Endothelial cell of umbilical vein (primary cell): Measurements from ENCODE around the gene ECM2. TPM values are rescaled to one million over a fixed set of nuclear protein-coding genes. Genes with fewer than 3 reads are reported as not detected.

ENCODE experiments used
- BruUV-seq: library from RNA; stranded (reverse); fragments of 400-500 nt; replicated peaks from 2 replicates; lab custom pipeline; 2021; lab: Mats Ljungman, UMichigan
- CTCF ChIA-PET: fragments of 300-600, 350-600 bp; sonication (Branson Sonifier 250); formaldehyde crosslinking; loops from one replicate; lab custom pipeline; 2021; ENCODE audit warnings: antibody characterized with exemption, inconsistent platforms; lab: Charles Lee
- POLR2A ChIA-PET: fragments of 300-600, 350-600 bp; sonication (Branson Sonifier 250); formaldehyde crosslinking; loops from one replicate; lab custom pipeline; 2021; ENCODE audit warnings: antibody characterized with exemption, inconsistent platforms; lab: Charles Lee
- DNase-seq: peaks from one replicate; pipeline ENCODE4 v3.0.0-alpha.2; 2011; ENCODE audit warnings: low read depth, low spot score
- FAIRE-seq: peaks from 2 replicates; lab custom pipeline; 2011; peaks lifted over from hg19 to GRCh38; lab: Jason Lieb, UNC
- H2AFZ ChIP-seq: 2 replicates; pipeline ENCODE4 v1.6.0; 2012; ENCODE audit warnings: low read depth, low read length, control low read depth, inconsistent platforms
- H3K27ac ChIP-seq: 2 replicates; pipeline ENCODE4 v1.5.1; 2011; ENCODE audit warnings: low read depth, mild to moderate bottlenecking, control low read depth, low read length, moderate library complexity; ENCODE audit not compliant: insufficient read depth
- H3K27me3 ChIP-seq, 2 experiments: 2 replicates each; pipeline versions ENCODE4 v1.6.0 to v1.6.1; 2011; ENCODE audit warnings: low read length in 2 of 2, mixed read lengths in 1 of 2; ENCODE audit not compliant: control insufficient read depth in 2 of 2, insufficient read depth in 2 of 2
- H3K36me3 ChIP-seq, 2 experiments: 2 replicates in 1 of 2; 3 replicates in 1 of 2; pipeline ENCODE4 v1.5.1; 2011; ENCODE audit warnings: low read length in 2 of 2, mild to moderate bottlenecking in 1 of 2, moderate library complexity in 1 of 2; ENCODE audit not compliant: control insufficient read depth in 2 of 2, insufficient read depth in 2 of 2; ENCODE audit errors: extremely low read depth in 1 of 2
- H3K4me1 ChIP-seq: 3 replicates; pipeline ENCODE4 v1.5.1; 2011; ENCODE audit warnings: mild to moderate bottlenecking, low read length; ENCODE audit not compliant: control insufficient read depth, insufficient read depth; ENCODE audit errors: extremely low read depth
- H3K4me2 ChIP-seq: 2 replicates; pipeline ENCODE4 v1.6.1; 2011; ENCODE audit warnings: low read length, control low read depth, mixed read lengths; ENCODE audit not compliant: insufficient read depth
- H3K4me3 ChIP-seq, 3 experiments: fragments of 200-600 bp in 1 of 3; sonication (generic), shearing (Covaris generic) in 1 of 3; replicated peaks in 1 of 3; 2 replicates each; pipeline ENCODE4 v1.5.1; 2011 to 2016; ENCODE audit warnings: control low read depth in 3 of 3, low read length in 3 of 3, mild to moderate bottlenecking in 2 of 3, inconsistent platforms in 1 of 3, low read depth in 1 of 3, moderate library complexity in 1 of 3; ENCODE audit not compliant: insufficient read depth in 1 of 3
- H3K79me2 ChIP-seq: 2 replicates; pipeline ENCODE4 v1.6.0; 2012; ENCODE audit warnings: low read length, inconsistent platforms; ENCODE audit not compliant: control insufficient read depth, insufficient read depth
- H3K9ac ChIP-seq: replicated peaks from 2 replicates; pipeline ENCODE3; 2011; ENCODE audit warnings: low read length, control low read depth; ENCODE audit not compliant: insufficient read depth; ENCODE audit errors: extremely low read depth
- H3K9me1 ChIP-seq: replicated peaks from 3 replicates; pipeline ENCODE4 v1.6.0; 2011; ENCODE audit warnings: mild to moderate bottlenecking, low read length; ENCODE audit not compliant: control insufficient read depth, insufficient read depth; ENCODE audit errors: extremely low read depth
- H3K9me3 ChIP-seq: replicated peaks from 2 replicates; pipeline ENCODE4 v1.5.1; 2012; ENCODE audit warnings: low read length, inconsistent platforms; ENCODE audit not compliant: control insufficient read depth, insufficient read depth
- H4K20me1 ChIP-seq: replicated peaks from 2 replicates; pipeline ENCODE3; 2011; ENCODE audit warnings: mild to moderate bottlenecking, low read length; ENCODE audit not compliant: control insufficient read depth, insufficient read depth; ENCODE audit errors: extremely low read depth
- EZH2 ChIP-seq: IDR thresholded peaks from 2 replicates; pipeline ENCODE4 v1.6.1; 2012; ENCODE audit warnings: borderline replicate concordance, low read depth, mild to moderate bottlenecking, moderate library complexity, low read length, inconsistent platforms; ENCODE audit not compliant: severe bottlenecking
- FOS ChIP-seq: IDR thresholded peaks from 2 replicates; pipeline ENCODE4 v1.6.1; 2011; ENCODE audit warnings: mild to moderate bottlenecking, low read length, moderate library complexity, borderline replicate concordance; ENCODE audit not compliant: insufficient read depth
- GATA2 ChIP-seq: IDR thresholded peaks from 2 replicates; pipeline ENCODE4 v1.7.0; 2011; ENCODE audit warnings: low read depth, mild to moderate bottlenecking, moderate library complexity, mixed read lengths, low read length; ENCODE audit not compliant: insufficient read length, insufficient read depth
- JUN ChIP-seq: IDR thresholded peaks from 2 replicates; pipeline ENCODE4 v1.6.1; 2011; ENCODE audit warnings: borderline replicate concordance, low read depth; ENCODE audit not compliant: insufficient read length, insufficient read depth
- MYC ChIP-seq: IDR thresholded peaks from one replicate; pipeline ENCODE4 v1.6.1; 2011; ENCODE audit warnings: mild to moderate bottlenecking, low read depth, low read length
- POLR2A ChIP-seq: IDR thresholded peaks from 2 replicates; pipeline ENCODE4 v1.6.1; 2012; ENCODE audit warnings: low read depth, mild to moderate bottlenecking, control low read depth, low read length
- POLR2AphosphoS5 ChIP-seq: IDR thresholded peaks from 2 replicates; pipeline ENCODE4 v1.6.1; 2012; ENCODE audit warnings: low read depth, mild to moderate bottlenecking, control low read depth, low read length, moderate library complexity; ENCODE audit not compliant: insufficient read depth
- dilution Hi-C: fragments of 300-500 bp; cut with MboI; formaldehyde crosslinking; loops from one replicate; pipeline ENCODE4 v1.15.0; 2019; ENCODE audit warnings: low sequenced_read_pairs; ENCODE audit not compliant: extremely low pct_ligation_motif_present
- intact Hi-C: fragments of 100-400 bp; cut with micrococcal nuclease; formaldehyde crosslinking; loops from one replicate; pipeline ENCODE4 v1.10.0; 2022
- polyA plus RNA-seq, 4 experiments: library from polyadenylated mRNA; depleted of rRNA in 3 of 4; stranded (reverse) in 3 of 4; unstranded in 1 of 4; fragments of >200 nt; gene quantifications; 2 replicates each; pipeline versions ENCODE4 v1.2.1 to v1.2.3, GENCODE V29; 2011 to 2012; ENCODE audit warnings: missing spikeins in 1 of 4
- total RNA-seq: library from RNA; stranded (reverse); gene quantifications from 2 replicates; pipeline ENCODE4 v1.2.3, GENCODE V29; 2021
- TF ChIP-seq, protein P1 (sequence below), 2 donors: IDR thresholded peaks; 1 replicate in 1 of 2; 2 replicates in 1 of 2; pipeline ENCODE4 v1.5.1; 2011; ENCODE audit warnings: low read length in 2 of 2, mild to moderate bottlenecking in 2 of 2, moderate library complexity in 2 of 2, control low read depth in 1 of 2, inconsistent platforms in 1 of 2, low read depth in 1 of 2; ENCODE audit not compliant: insufficient read depth in 1 of 2; ENCODE audit errors: extremely low read depth in 1 of 2
- TF ChIP-seq, protein P2 (sequence below): IDR thresholded peaks from 2 replicates; pipeline ENCODE4 v1.6.1; 2011; ENCODE audit not compliant: insufficient read depth, insufficient read length

The ECM2 gene
- total and polyA plus RNA-seq, 2 donors (not counting 3 experiments of a cell fraction or from before 2014, with no cell fraction given): 0.03 TPM; not detected in 1

DNA sequence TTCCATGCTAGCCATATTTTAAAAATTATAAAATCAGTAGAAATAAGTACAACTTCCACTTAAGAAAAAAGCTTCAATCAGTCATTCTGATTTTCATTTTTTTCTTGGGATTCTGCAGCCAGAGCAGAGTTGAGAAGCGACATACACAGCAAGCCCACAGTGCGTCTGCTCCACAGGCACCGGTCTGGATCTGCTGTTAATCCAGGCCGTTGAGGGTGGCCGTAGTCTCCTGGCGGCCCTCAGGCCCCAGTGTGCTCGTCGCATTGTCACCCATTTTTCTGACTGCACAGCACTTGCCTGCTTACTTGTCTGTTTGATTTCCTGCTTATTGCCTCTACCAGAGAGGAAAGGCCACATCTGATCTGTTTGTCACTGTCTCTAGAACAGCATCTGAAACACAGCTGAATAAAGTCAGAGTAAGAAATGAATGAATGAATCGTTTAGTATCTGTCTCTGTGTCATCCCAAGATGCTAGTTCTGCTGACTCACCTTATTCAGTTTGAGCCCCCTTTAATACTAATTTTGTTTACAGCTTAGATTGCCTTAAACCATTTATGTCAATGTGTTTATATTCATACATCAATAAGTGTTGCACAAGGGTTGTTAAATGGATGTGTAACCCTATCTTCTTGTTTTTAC, 41.9 kb downstream of the ECM2 start:
- no peaks in the 10 kb centered on the region for H3K9me3 ChIP-seq
- no peak overlapping the region for H3K4me2 ChIP-seq
- CTCF ChIA-PET: interaction anchor here (1.5 kb wide), 2 partner anchors 7 to 27 kb away, joined by 3 read pairs; no protein-coding TSS in a partner anchor
- no peaks in the 10 kb centered on the region for H3K27me3 ChIP-seq
- H3K4me1 ChIP-seq: no peaks in the 10 kb centered on the region
- DNase-seq: no peak
- POLR2A ChIA-PET: no interaction called here
- no peaks in the 10 kb centered on the region for H4K20me1 ChIP-seq
- dilution Hi-C loops (no loop called here), intact Hi-C loops (no loop called here)
- TF ChIP-seq POLR2A (no peak), JUN (no peak), FOS (no peak), POLR2AphosphoS5 (no peak), EZH2 (no peak), GATA2 (no peak), MYC (no peak)
- TF ChIP-seq, protein P1, sequence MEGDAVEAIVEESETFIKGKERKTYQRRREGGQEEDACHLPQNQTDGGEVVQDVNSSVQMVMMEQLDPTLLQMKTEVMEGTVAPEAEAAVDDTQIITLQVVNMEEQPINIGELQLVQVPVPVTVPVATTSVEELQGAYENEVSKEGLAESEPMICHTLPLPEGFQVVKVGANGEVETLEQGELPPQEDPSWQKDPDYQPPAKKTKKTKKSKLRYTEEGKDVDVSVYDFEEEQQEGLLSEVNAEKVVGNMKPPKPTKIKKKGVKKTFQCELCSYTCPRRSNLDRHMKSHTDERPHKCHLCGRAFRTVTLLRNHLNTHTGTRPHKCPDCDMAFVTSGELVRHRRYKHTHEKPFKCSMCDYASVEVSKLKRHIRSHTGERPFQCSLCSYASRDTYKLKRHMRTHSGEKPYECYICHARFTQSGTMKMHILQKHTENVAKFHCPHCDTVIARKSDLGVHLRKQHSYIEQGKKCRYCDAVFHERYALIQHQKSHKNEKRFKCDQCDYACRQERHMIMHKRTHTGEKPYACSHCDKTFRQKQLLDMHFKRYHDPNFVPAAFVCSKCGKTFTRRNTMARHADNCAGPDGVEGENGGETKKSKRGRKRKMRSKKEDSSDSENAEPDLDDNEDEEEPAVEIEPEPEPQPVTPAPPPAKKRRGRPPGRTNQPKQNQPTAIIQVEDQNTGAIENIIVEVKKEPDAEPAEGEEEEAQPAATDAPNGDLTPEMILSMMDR (IDR thresholded peaks at IDR 0.05; ENCODE audit: extremely low read depth in 1 of 2, insufficient read depth in 1 of 2, low read depth in 1 of 2, low read length in 2 of 2): no peak
- TF ChIP-seq, protein P2, sequence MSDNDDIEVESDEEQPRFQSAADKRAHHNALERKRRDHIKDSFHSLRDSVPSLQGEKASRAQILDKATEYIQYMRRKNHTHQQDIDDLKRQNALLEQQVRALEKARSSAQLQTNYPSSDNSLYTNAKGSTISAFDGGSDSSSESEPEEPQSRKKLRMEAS: no peak
- BruUV-seq: no TSS peak
- no peak overlapping the region for H3K4me3 ChIP-seq
- H3K79me2 ChIP-seq: no peaks in the 10 kb centered on the region
- no peak for FAIRE-seq
- H3K9ac ChIP-seq: no peak overlapping the region
- H3K27ac ChIP-seq: no peak overlapping the region
- H3K36me3 ChIP-seq: no peaks in the 10 kb centered on the region
- H2AFZ ChIP-seq: no peak overlapping the region
- no peaks in the 10 kb centered on the region for H3K9me1 ChIP-seq
